ENCODE measurements around the gene GDAP1L1. TPM values are rescaled to one million over a fixed set of nuclear protein-coding genes. Genes with fewer than 3 reads are reported as not detected.

GDAP1L1 gene
- polyA plus RNA-seq, 2 of the 4 experiments (the other 2 are of a cell fraction) = 0.06 to 0.13 TPM

DNA sequence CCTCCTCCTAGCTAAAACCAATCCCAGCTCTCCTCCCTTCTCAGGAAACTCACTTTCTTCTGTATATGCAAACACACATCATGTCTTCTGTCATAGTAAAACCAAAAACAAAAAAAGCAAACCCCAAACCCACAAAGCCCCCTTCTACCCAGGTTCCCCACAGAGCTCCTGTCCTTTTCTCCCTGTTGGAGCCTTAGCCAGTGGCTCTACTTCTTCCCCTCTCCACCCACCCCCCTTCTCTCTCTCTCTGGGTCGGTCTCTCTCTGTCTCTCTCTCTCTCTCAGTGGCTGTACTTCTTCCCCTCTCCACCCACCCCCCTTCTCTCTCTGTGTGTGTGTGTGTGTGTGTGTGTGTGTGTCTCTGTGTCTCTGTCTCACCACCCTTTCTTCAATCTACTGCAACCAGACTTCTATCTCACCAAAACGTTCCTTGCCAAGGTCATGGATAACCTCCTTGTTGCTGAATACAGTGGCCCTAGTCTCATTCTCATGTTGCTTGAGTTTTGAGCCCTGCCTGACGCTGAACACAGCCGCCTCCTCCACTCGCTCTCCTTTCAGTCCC lies 27.9 kb upstream of the GDAP1L1 start:
- H3K4me1 ChIP-seq = no peaks in the 10 kb centered on the region; the same call in 2 of the 3 replicates
- FAIRE-seq = no peak
- POLR2A ChIA-PET = interaction anchor here (0.8 to 1.1 kb wide), 2 partner anchors 92 to 256 kb away, joined by 3 to 5 read pairs; partner anchors contain the start of gene FITM2

DNA sequence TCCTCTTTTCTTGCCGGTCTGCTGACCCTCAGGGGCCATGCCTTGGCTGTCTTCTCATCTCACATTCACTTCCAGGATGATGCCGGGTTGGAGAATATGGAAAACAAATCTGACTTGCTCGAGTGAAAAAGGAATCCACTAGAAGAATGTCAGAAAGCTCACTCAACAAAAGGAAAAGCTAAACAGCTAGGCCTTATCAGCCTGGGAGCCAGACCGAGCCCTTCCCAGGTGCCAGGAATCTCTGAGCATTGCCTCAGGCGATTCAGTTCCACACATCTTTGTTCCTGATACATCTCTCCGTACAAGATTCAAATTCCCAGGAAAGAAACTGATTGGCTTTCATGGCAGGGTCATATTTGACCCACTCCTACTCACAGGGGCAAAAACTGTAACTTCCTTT lies 27.3 kb upstream of the GDAP1L1 start:
- ATAC-seq = no peak
- CTCF ChIA-PET = interaction anchor here (1.4 to 16.0 kb wide), 9 partner anchors 13 to 390 kb away, joined by 3 to 440 read pairs (median 96); partner anchors contain the start of gene FITM2
- POLR2A ChIA-PET = no interaction called here
- WGBS (ENCODE audit: missing lambda C conversion rate) = 63% methylated on average over 6 of the region's 6 CpGs
- Histone ChIP-seq H3K27ac (no peak overlapping the region), H3K4me3 (no peak overlapping the region), H3K9me3 (no peaks in the 10 kb centered on the region), H3K4me1 (no peaks in the 10 kb centered on the region; the same call in 2 of the 3 replicates), H3K4me2 (no peak overlapping the region)
- DNase-seq (ENCODE audit: low read depth in 1 of 2, low spot score in 1 of 2) = no peak
- no peak for FAIRE-seq
- TF ChIP-seq, protein P1, sequence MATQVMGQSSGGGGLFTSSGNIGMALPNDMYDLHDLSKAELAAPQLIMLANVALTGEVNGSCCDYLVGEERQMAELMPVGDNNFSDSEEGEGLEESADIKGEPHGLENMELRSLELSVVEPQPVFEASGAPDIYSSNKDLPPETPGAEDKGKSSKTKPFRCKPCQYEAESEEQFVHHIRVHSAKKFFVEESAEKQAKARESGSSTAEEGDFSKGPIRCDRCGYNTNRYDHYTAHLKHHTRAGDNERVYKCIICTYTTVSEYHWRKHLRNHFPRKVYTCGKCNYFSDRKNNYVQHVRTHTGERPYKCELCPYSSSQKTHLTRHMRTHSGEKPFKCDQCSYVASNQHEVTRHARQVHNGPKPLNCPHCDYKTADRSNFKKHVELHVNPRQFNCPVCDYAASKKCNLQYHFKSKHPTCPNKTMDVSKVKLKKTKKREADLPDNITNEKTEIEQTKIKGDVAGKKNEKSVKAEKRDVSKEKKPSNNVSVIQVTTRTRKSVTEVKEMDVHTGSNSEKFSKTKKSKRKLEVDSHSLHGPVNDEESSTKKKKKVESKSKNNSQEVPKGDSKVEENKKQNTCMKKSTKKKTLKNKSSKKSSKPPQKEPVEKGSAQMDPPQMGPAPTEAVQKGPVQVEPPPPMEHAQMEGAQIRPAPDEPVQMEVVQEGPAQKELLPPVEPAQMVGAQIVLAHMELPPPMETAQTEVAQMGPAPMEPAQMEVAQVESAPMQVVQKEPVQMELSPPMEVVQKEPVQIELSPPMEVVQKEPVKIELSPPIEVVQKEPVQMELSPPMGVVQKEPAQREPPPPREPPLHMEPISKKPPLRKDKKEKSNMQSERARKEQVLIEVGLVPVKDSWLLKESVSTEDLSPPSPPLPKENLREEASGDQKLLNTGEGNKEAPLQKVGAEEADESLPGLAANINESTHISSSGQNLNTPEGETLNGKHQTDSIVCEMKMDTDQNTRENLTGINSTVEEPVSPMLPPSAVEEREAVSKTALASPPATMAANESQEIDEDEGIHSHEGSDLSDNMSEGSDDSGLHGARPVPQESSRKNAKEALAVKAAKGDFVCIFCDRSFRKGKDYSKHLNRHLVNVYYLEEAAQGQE (IDR thresholded peaks at IDR 0.05) = no peak
- TF ChIP-seq EHF (CRISPR knock-in tag; IDR thresholded peaks at IDR 0.05) (no peak), CHD2 (IDR thresholded peaks at IDR 0.05; ENCODE audit: low read length, partially characterized antibody) (no peak), CBX2 (IDR thresholded peaks at IDR 0.05; ENCODE audit: borderline replicate concordance, low read depth) (no peak), JUNB (IDR thresholded peaks at IDR 0.05) (no peak), RNF2 (IDR thresholded peaks at IDR 0.05; ENCODE audit: borderline replicate concordance, low read depth) (no peak), HDAC2 (IDR thresholded peaks at IDR 0.05) (no peak), HOXA7 (CRISPR knock-in tag; IDR thresholded peaks at IDR 0.05) (no peak), TP53 (CRISPR knock-in tag; IDR thresholded peaks at IDR 0.05) (no peak), FOSB (CRISPR knock-in tag; IDR thresholded peaks at IDR 0.05) (no peak), NR3C1 (IDR thresholded peaks at IDR 0.05) (no peak), CEBPB (IDR thresholded peaks at IDR 0.05) (no peak)
- TF ChIP-seq, protein P2, sequence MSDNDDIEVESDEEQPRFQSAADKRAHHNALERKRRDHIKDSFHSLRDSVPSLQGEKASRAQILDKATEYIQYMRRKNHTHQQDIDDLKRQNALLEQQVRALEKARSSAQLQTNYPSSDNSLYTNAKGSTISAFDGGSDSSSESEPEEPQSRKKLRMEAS (IDR thresholded peaks at IDR 0.05) = no peak
- TF ChIP-seq, protein P3, sequence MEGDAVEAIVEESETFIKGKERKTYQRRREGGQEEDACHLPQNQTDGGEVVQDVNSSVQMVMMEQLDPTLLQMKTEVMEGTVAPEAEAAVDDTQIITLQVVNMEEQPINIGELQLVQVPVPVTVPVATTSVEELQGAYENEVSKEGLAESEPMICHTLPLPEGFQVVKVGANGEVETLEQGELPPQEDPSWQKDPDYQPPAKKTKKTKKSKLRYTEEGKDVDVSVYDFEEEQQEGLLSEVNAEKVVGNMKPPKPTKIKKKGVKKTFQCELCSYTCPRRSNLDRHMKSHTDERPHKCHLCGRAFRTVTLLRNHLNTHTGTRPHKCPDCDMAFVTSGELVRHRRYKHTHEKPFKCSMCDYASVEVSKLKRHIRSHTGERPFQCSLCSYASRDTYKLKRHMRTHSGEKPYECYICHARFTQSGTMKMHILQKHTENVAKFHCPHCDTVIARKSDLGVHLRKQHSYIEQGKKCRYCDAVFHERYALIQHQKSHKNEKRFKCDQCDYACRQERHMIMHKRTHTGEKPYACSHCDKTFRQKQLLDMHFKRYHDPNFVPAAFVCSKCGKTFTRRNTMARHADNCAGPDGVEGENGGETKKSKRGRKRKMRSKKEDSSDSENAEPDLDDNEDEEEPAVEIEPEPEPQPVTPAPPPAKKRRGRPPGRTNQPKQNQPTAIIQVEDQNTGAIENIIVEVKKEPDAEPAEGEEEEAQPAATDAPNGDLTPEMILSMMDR (IDR thresholded peaks at IDR 0.05) = no peak

More for the DNA sequence above, 27.9 kb upstream of the GDAP1L1 start:
- Histone ChIP-seq H3K9me3 (no peaks in the 10 kb centered on the region), H3K27ac (no peak overlapping the region), H3K4me2 (no peak overlapping the region), H3K4me3 (no peak overlapping the region)
- CTCF ChIA-PET = interaction anchor here (0.9 to 16.0 kb wide), 14 partner anchors 14 to 463 kb away, joined by 3 to 440 read pairs (median 50); partner anchors contain the start of gene FITM2
- DNase-seq (ENCODE audit: low read depth in 1 of 2, low spot score in 1 of 2) = no peak
- TF ChIP-seq, protein P4, sequence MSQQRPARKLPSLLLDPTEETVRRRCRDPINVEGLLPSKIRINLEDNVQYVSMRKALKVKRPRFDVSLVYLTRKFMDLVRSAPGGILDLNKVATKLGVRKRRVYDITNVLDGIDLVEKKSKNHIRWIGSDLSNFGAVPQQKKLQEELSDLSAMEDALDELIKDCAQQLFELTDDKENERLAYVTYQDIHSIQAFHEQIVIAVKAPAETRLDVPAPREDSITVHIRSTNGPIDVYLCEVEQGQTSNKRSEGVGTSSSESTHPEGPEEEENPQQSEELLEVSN (IDR thresholded peaks at IDR 0.05; ENCODE audit: borderline replicate concordance, low read depth) = no peak
- TF ChIP-seq BHLHE40 (IDR thresholded peaks at IDR 0.05; ENCODE audit: low read depth, low read length) = no peak
- no peak for TF ChIP-seq TP53 (CRISPR knock-in tag; IDR thresholded peaks at IDR 0.05)
- TF ChIP-seq RCOR1 (IDR thresholded peaks at IDR 0.05; ENCODE audit: low read depth, low read length) = no peak
- TF ChIP-seq, protein P2 (IDR thresholded peaks at IDR 0.05) = no peak
- TF ChIP-seq, protein P3 (IDR thresholded peaks at IDR 0.05) = no peak
- TF ChIP-seq, protein P5, sequence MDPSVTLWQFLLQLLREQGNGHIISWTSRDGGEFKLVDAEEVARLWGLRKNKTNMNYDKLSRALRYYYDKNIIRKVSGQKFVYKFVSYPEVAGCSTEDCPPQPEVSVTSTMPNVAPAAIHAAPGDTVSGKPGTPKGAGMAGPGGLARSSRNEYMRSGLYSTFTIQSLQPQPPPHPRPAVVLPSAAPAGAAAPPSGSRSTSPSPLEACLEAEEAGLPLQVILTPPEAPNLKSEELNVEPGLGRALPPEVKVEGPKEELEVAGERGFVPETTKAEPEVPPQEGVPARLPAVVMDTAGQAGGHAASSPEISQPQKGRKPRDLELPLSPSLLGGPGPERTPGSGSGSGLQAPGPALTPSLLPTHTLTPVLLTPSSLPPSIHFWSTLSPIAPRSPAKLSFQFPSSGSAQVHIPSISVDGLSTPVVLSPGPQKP (IDR thresholded peaks at IDR 0.05; ENCODE audit: low read depth, low read length) = no peak
- no peak for TF ChIP-seq NR3C1 (IDR thresholded peaks at IDR 0.05)
- TF ChIP-seq KDM5A (IDR thresholded peaks at IDR 0.05) = no peak
- no peak for TF ChIP-seq MAFK (IDR thresholded peaks at IDR 0.05; ENCODE audit: partially characterized antibody)
- no peak for TF ChIP-seq NPAS2 (CRISPR knock-in tag; IDR thresholded peaks at IDR 0.05; ENCODE audit: borderline replicate concordance)
- TF ChIP-seq RAD21 (conservative IDR thresholded peaks at IDR 0.05 in 1 of 2, IDR thresholded peaks at IDR 0.05 in 1 of 2) = no peak
- no peak for TF ChIP-seq EHF (CRISPR knock-in tag; IDR thresholded peaks at IDR 0.05)
- no peak for TF ChIP-seq ZFP36 (IDR thresholded peaks at IDR 0.05; ENCODE audit: borderline replicate concordance, partially characterized antibody)
- TF ChIP-seq, protein P6, sequence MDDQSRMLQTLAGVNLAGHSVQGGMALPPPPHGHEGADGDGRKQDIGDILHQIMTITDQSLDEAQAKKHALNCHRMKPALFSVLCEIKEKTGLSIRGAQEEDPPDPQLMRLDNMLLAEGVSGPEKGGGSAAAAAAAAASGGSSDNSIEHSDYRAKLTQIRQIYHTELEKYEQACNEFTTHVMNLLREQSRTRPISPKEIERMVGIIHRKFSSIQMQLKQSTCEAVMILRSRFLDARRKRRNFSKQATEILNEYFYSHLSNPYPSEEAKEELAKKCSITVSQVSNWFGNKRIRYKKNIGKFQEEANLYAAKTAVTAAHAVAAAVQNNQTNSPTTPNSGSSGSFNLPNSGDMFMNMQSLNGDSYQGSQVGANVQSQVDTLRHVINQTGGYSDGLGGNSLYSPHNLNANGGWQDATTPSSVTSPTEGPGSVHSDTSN (IDR thresholded peaks at IDR 0.05) = no peak
- no peak for TF ChIP-seq NFE2L2 (conservative IDR thresholded peaks at IDR 0.05; ENCODE audit: low read length)
- no peak for TF ChIP-seq CEBPB (IDR thresholded peaks at IDR 0.05)
- TF ChIP-seq ZNF302 (CRISPR knock-in tag; IDR thresholded peaks at IDR 0.05) = no peak
- no peak for ATAC-seq
- 66% methylated on average over 5 of the region's 5 CpGs for WGBS (ENCODE audit: missing lambda C conversion rate)
